CMK (cell line): ENCODE measurements around the gene LYPD5.
"Not testable (repeated sequence)": the region's sequence is repeated elsewhere in the genome, so short reads cannot be mapped to it uniquely, and the experiment has no call there.

Experiments
- DNase-seq: peaks from one replicate; pipeline ENCODE4 v3.0.0-alpha.2; 2010; ENCODE audit warnings: low read depth

Gene LYPD5

GRCh38 chr19:43778651-43779050, 23.6 kb downstream of the LYPD5 start:
- no peak for DNase-seq

- DNase-seq: peak; percentile 79
Observed at GRCh38 chr19:43777163-43777695, 25.0 kb downstream of the LYPD5 start.

- DNase-seq: no peak
Observed at GRCh38 chr19:43776286-43776685, 26.0 kb downstream of the LYPD5 start.

- no peak for DNase-seq
Observed at GRCh38 chr19:43775299-43775890, 26.9 kb downstream of the LYPD5 start.

GRCh38 chr19:43774940-43775258, 27.3 kb downstream of the LYPD5 start:
- DNase-seq: not testable (repeated sequence)

GRCh38 chr19:43774103-43774939, 27.9 kb downstream of the LYPD5 start:
- DNase-seq: peak; percentile 91

- no peak for DNase-seq
Observed at GRCh38 chr19:43773725-43774102, 28.5 kb downstream of the LYPD5 start.

- DNase-seq: no peak
Observed at GRCh38 chr19:43769256-43769655, 33.0 kb downstream of the LYPD5 start.

GRCh38 chr19:43768273-43769050, 33.8 kb downstream of the LYPD5 start:
- no peak for DNase-seq

- no peak for DNase-seq
Observed at GRCh38 chr19:43767818-43768217, 34.4 kb downstream of the LYPD5 start.

GRCh38 chr19:43767316-43767715, 34.9 kb downstream of the LYPD5 start:
- no peak for DNase-seq

- DNase-seq: no peak
Observed at GRCh38 chr19:43766755-43767043, 35.5 kb downstream of the LYPD5 start.

GRCh38 chr19:43765109-43765876, 37.0 kb downstream of the LYPD5 start:
- DNase-seq: no peak

GRCh38 chr19:43764684-43765083, 37.6 kb downstream of the LYPD5 start:
- DNase-seq: not testable (repeated sequence)

GRCh38 chr19:43763473-43763939, 38.7 kb downstream of the LYPD5 start:
- no peak for DNase-seq

- no peak for DNase-seq
Observed at GRCh38 chr19:43762814-43763213, 39.4 kb downstream of the LYPD5 start.

GRCh38 chr19:43760941-43761340, 41.3 kb downstream of the LYPD5 start:
- no peak for DNase-seq

GRCh38 chr19:43759515-43759914, 42.7 kb downstream of the LYPD5 start:
- DNase-seq: no peak

- DNase-seq: peak; percentile 68
Observed at GRCh38 chr19:43755256-43755801, 46.9 kb downstream of the LYPD5 start.

GRCh38 chr19:43754503-43755255, 47.6 kb downstream of the LYPD5 start, which contains the start of gene SMG9:
Gene SMG9, minus strand, starts transcription at chr19:43754962. Its CDS starts 4,221 bp downstream, at chr19:43750741.
- peak; percentile 96 for DNase-seq

GRCh38 chr19:43754253-43754502, 48.1 kb downstream of the LYPD5 start:
- DNase-seq: no peak
